HepG2 (cell line): ENCODE measurements around the gene PHF10. TPM values are rescaled to one million over a fixed set of nuclear protein-coding genes. Genes with fewer than 3 reads are reported as not detected.

Source experiments
- GLI4 ChIP-seq: sonication (generic); formaldehyde crosslinking; IDR thresholded peaks from 2 replicates; pipeline ENCODE4 v1.5.1; 2020; ENCODE audit warnings: missing genetic modification reagents, mild to moderate bottlenecking, moderate library complexity, borderline replicate concordance
- HDAC1 ChIP-seq: sonication (generic); formaldehyde crosslinking; IDR thresholded peaks from 2 replicates; pipeline ENCODE4 v1.5.1; 2020; ENCODE audit warnings: mild to moderate bottlenecking, missing genetic modification reagents
- PHB2 ChIP-seq: fragments of 450-650 bp; IDR thresholded peaks from 2 replicates; pipeline ENCODE4 v1.6.1; 2018; ENCODE audit not compliant: partially characterized antibody
- SATB2 ChIP-seq: sonication (generic); formaldehyde crosslinking; IDR thresholded peaks from 2 replicates; pipeline ENCODE4 v1.5.0; 2020; ENCODE audit warnings: missing genetic modification reagents
- XBP1 ChIP-seq: sonication (generic); formaldehyde crosslinking; IDR thresholded peaks from 2 replicates; pipeline ENCODE4 v1.5.0; 2020; ENCODE audit warnings: missing genetic modification reagents
- ZBTB7A ChIP-seq: sonication (generic); formaldehyde crosslinking; IDR thresholded peaks from 2 replicates; pipeline ENCODE4 v1.8.0; 2022; ENCODE audit warnings: mild to moderate bottlenecking, missing genetic modification reagents
- ZIK1 ChIP-seq: sonication (generic); formaldehyde crosslinking; IDR thresholded peaks from 2 replicates; pipeline ENCODE4 v1.5.0; 2020; ENCODE audit warnings: mild to moderate bottlenecking, low read depth, missing genetic modification reagents, borderline replicate concordance
- ZNF124 ChIP-seq: sonication (generic); formaldehyde crosslinking; IDR thresholded peaks from 2 replicates; pipeline ENCODE4 v1.4.0; 2020; ENCODE audit warnings: missing genetic modification reagents
- ZNF274 ChIP-seq: sonication (generic); formaldehyde crosslinking; IDR thresholded peaks from 2 replicates; pipeline ENCODE4 v1.5.1; 2020; ENCODE audit warnings: mild to moderate bottlenecking, missing genetic modification reagents
- ZNF337 ChIP-seq: sonication (generic); formaldehyde crosslinking; IDR thresholded peaks from 2 replicates; pipeline ENCODE4 v1.5.1; 2020; ENCODE audit warnings: missing genetic modification reagents, low read depth, mild to moderate bottlenecking, borderline replicate concordance
- ZNF556 ChIP-seq: sonication (generic); formaldehyde crosslinking; IDR thresholded peaks from 2 replicates; pipeline ENCODE4 v1.4.0; 2020; ENCODE audit warnings: mild to moderate bottlenecking, missing genetic modification reagents, borderline replicate concordance
- ZSCAN22 ChIP-seq: sonication (generic); formaldehyde crosslinking; IDR thresholded peaks from 2 replicates; pipeline ENCODE4 v1.4.0; 2020; ENCODE audit warnings: mild to moderate bottlenecking, missing genetic modification reagents
- polyA plus RNA-seq, 8 experiments: library from polyadenylated mRNA; depleted of rRNA in 3 of 8; stranded (reverse) in 7 of 8; unstranded in 1 of 8; fragments of >200 nt; fragmentation: Illumina TruSeq in 4 of 8; extraction: Trizol in 4 of 8; gene quantifications; 2 replicates each; pipeline versions ENCODE4 v1.2.1 to v1.2.3, GENCODE V29; 2011 to 2016; ENCODE audit warnings: low read depth in 4 of 8, missing spikeins in 1 of 8, mixed read lengths in 1 of 8; ENCODE audit not compliant: insufficient read depth in 1 of 8
- total RNA-seq, 5 experiments: library from RNA; depleted of rRNA; stranded (reverse); fragments of >200 nt; fragmentation: Illumina TruSeq; extraction: Trizol; gene quantifications; 2 replicates each; pipeline ENCODE4 v1.2.3, GENCODE V29; 2016; ENCODE audit warnings: low read depth in 1 of 5
- TF ChIP-seq, protein P1 (sequence below): sonication (generic); formaldehyde crosslinking; IDR thresholded peaks from 2 replicates; pipeline ENCODE4 v1.4.0; 2020; ENCODE audit warnings: missing genetic modification reagents, low read depth, mild to moderate bottlenecking, borderline replicate concordance
- TF ChIP-seq, protein P2 (sequence below): sonication (generic); formaldehyde crosslinking; conservative IDR thresholded peaks from 2 replicates; pipeline ENCODE4 v1.8.0; 2022; ENCODE audit warnings: missing genetic modification reagents
- TF ChIP-seq, protein P3 (sequence below): sonication (generic); formaldehyde crosslinking; IDR thresholded peaks from 2 replicates; pipeline ENCODE4 v1.8.1; 2023; ENCODE audit warnings: missing genetic modification reagents, inconsistent platforms, borderline replicate concordance
- TF ChIP-seq, protein P4 (sequence below), 2 experiments: fragments of 450-650 bp in 1 of 2; sonication (generic) in 1 of 2; formaldehyde crosslinking; IDR thresholded peaks; 2 replicates each; pipeline versions ENCODE4 v1.5.0 to v1.8.0; 2020 to 2022; ENCODE audit warnings: mild to moderate bottlenecking in 1 of 2, missing genetic modification reagents in 1 of 2
- TF ChIP-seq, protein P5 (sequence below): sonication (generic); formaldehyde crosslinking; IDR thresholded peaks from 2 replicates; pipeline ENCODE4 v1.8.0; 2023; ENCODE audit warnings: mild to moderate bottlenecking, missing genetic modification reagents
- TF ChIP-seq, protein P6 (sequence below): sonication (generic); formaldehyde crosslinking; IDR thresholded peaks from 2 replicates; pipeline ENCODE4 v1.4.0; 2020; ENCODE audit warnings: low read depth, mild to moderate bottlenecking, missing genetic modification reagents

PHF10 gene
- total and polyA plus RNA-seq, 2 of the 13 experiments (the other 11 are each of a cell fraction or from before 2014, with no cell fraction given), result 42.1 to 84.1 TPM

DNA sequence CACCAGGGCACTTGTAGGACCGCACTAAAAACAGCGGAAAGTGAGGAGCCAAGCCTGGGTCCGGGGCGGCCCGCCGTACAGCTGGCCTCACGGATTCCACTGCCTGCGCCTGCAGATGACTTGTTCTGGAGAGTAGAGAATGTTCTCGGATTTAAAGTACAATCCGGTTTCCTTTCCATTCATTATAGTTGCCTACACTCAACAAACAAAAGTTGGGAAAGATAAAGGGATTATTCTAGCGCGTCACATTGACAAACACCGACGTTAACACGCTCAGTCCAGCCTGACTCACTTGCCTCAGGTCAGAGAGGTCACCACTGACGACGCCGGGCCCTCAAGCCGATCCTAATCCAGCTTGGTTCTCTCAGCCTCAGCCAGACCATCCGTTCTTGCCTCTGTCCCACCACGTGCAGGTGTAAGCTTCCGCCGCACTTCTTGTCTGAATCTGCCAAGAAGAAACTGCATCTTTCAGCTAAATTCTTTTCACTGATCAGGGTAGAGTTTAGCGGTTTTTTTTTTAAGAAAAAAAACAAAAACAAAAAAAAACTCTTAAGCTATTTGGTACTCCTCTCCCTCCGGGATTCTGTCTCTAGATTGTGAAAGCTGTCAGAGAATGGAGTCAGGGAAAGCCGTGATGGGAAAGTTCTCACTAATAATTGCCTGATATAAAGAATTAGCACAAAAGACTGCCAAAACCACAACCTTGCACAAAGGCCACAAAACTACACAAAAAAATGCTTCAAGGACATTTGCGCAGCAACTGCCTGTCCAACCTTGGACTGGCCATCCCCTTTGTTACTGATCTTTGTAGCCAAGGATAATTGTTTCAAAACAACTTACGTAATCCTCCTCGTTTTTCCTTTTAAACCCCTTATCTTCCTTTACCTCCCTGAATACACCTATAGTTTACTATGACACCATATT, 1.1 kb upstream of the PHF10 start (continued):
- 0 out of 2 replicates have a peak, but pooled peaks have one; percentile 77 for TF ChIP-seq ZNF337 (CRISPR knock-in tag)
- TF ChIP-seq, protein P1, sequence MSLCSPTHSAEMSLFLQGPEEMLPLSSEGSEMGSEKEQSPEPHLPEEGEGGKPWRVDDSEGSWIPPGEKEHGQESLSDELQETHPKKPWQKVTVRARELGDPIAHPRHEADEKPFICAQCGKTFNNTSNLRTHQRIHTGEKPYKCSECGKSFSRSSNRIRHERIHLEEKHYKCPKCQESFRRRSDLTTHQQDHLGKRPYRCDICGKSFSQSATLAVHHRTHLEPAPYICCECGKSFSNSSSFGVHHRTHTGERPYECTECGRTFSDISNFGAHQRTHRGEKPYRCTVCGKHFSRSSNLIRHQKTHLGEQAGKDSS (CRISPR knock-in tag), result no peak
- TF ChIP-seq ZNF556 (CRISPR knock-in tag), result no peak; the same call in 1 of the 2 replicates
- TF ChIP-seq, protein P2, sequence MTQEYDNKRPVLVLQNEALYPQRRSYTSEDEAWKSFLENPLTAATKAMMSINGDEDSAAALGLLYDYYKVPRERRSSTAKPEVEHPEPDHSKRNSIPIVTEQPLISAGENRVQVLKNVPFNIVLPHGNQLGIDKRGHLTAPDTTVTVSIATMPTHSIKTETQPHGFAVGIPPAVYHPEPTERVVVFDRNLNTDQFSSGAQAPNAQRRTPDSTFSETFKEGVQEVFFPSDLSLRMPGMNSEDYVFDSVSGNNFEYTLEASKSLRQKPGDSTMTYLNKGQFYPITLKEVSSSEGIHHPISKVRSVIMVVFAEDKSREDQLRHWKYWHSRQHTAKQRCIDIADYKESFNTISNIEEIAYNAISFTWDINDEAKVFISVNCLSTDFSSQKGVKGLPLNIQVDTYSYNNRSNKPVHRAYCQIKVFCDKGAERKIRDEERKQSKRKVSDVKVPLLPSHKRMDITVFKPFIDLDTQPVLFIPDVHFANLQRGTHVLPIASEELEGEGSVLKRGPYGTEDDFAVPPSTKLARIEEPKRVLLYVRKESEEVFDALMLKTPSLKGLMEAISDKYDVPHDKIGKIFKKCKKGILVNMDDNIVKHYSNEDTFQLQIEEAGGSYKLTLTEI (CRISPR knock-in tag), result no peak
- TF ChIP-seq ZBTB7A (CRISPR knock-in tag), result 0 out of 2 replicates have a peak, but pooled peaks have one; percentile 25
- TF ChIP-seq ZIK1 (CRISPR knock-in tag), result no peak
- TF ChIP-seq XBP1, result no peak
- TF ChIP-seq PHB2, result no peak
- TF ChIP-seq, protein P3, sequence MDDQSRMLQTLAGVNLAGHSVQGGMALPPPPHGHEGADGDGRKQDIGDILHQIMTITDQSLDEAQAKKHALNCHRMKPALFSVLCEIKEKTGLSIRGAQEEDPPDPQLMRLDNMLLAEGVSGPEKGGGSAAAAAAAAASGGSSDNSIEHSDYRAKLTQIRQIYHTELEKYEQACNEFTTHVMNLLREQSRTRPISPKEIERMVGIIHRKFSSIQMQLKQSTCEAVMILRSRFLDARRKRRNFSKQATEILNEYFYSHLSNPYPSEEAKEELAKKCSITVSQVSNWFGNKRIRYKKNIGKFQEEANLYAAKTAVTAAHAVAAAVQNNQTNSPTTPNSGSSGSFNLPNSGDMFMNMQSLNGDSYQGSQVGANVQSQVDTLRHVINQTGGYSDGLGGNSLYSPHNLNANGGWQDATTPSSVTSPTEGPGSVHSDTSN (CRISPR knock-in tag), result no peak
- TF ChIP-seq ZNF124 (CRISPR knock-in tag), result peak; percentile 68; the same call in 1 of the 2 replicates
- TF ChIP-seq, protein P4, sequence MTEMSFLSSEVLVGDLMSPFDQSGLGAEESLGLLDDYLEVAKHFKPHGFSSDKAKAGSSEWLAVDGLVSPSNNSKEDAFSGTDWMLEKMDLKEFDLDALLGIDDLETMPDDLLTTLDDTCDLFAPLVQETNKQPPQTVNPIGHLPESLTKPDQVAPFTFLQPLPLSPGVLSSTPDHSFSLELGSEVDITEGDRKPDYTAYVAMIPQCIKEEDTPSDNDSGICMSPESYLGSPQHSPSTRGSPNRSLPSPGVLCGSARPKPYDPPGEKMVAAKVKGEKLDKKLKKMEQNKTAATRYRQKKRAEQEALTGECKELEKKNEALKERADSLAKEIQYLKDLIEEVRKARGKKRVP (CRISPR knock-in tag; IDR thresholded peaks at IDR 0.05), result peak in 1 of 2 experiments; percentile 75; a peak in 1 of 4 replicates
- no peak for TF ChIP-seq ZSCAN22 (CRISPR knock-in tag)
- TF ChIP-seq SATB2 (CRISPR knock-in tag), result 0 out of 2 replicates have a peak, but pooled peaks have one; percentile 65
- TF ChIP-seq HDAC1, result peak; percentile 54
- TF ChIP-seq GLI4 (CRISPR knock-in tag), result peak; percentile 98; the same call in 1 of the 2 replicates
- peak; percentile 95; the same call in 1 of the 2 replicates for TF ChIP-seq ZNF274 (CRISPR knock-in tag)
- TF ChIP-seq, protein P5, sequence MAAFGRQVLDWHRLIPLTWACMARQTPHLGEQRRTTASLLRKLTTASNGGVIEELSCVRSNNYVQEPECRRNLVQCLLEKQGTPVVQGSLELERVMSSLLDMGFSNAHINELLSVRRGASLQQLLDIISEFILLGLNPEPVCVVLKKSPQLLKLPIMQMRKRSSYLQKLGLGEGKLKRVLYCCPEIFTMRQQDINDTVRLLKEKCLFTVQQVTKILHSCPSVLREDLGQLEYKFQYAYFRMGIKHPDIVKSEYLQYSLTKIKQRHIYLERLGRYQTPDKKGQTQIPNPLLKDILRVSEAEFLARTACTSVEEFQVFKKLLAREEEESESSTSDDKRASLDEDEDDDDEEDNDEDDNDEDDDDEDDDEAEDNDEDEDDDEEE (CRISPR knock-in tag), result 0 out of 2 replicates have a peak, but pooled peaks have one; percentile 20
- TF ChIP-seq, protein P6, sequence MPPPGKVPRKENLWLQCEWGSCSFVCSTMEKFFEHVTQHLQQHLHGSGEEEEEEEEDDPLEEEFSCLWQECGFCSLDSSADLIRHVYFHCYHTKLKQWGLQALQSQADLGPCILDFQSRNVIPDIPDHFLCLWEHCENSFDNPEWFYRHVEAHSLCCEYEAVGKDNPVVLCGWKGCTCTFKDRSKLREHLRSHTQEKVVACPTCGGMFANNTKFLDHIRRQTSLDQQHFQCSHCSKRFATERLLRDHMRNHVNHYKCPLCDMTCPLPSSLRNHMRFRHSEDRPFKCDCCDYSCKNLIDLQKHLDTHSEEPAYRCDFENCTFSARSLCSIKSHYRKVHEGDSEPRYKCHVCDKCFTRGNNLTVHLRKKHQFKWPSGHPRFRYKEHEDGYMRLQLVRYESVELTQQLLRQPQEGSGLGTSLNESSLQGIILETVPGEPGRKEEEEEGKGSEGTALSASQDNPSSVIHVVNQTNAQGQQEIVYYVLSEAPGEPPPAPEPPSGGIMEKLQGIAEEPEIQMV (CRISPR knock-in tag), result 0 out of 2 replicates have a peak, but pooled peaks have one; percentile 34
